GM19467 (cell line): ENCODE results near the gene CD244.
"Not testable (repeated sequence)": the region's sequence is repeated elsewhere in the genome, so short reads cannot be mapped to it uniquely, and the experiment has no call there.

Experiments used
- ATAC-seq: cut with Tn5 transposase; IDR thresholded peaks from one replicate; pipeline ENCODE4 v1.9.1; 2021; ENCODE audit warnings: mild to moderate bottlenecking, moderate library complexity; ENCODE audit not compliant: unreplicated experiment

The CD244 gene, protein sequence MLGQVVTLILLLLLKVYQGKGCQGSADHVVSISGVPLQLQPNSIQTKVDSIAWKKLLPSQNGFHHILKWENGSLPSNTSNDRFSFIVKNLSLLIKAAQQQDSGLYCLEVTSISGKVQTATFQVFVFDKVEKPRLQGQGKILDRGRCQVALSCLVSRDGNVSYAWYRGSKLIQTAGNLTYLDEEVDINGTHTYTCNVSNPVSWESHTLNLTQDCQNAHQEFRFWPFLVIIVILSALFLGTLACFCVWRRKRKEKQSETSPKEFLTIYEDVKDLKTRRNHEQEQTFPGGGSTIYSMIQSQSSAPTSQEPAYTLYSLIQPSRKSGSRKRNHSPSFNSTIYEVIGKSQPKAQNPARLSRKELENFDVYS

GRCh38 chr1:160862203-160863060 is at the start of gene CD244:
TSS of gene CD244 (minus strand) at chr1:160862887. CDS start at chr1:160862677, 210 bp downstream.
- ATAC-seq = peak; percentile 70

GRCh38 chr1:160911925-160912324 is 49.2 kb upstream of the CD244 start:
- ATAC-seq = no peak

DNA sequence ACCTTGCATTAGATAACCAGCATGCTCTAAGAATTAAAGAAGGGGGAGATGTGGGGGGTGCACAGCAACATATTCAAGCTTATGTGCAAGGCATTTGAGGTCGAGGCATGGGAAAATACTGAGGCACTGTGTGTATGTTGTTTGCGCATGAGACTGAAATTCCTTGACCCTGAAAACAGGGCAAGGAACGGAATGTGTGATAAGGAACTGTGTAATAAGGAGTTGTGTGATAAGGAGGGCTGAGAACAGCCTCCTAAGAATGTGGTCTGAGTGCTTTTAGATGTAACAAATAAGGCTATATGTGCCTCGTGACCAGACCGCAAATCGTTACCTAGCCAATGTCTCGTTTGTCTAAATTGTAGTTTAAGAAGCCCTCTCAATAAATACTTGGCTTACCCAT is 48.8 kb upstream of the CD244 start:
- ATAC-seq = no peak

DNA sequence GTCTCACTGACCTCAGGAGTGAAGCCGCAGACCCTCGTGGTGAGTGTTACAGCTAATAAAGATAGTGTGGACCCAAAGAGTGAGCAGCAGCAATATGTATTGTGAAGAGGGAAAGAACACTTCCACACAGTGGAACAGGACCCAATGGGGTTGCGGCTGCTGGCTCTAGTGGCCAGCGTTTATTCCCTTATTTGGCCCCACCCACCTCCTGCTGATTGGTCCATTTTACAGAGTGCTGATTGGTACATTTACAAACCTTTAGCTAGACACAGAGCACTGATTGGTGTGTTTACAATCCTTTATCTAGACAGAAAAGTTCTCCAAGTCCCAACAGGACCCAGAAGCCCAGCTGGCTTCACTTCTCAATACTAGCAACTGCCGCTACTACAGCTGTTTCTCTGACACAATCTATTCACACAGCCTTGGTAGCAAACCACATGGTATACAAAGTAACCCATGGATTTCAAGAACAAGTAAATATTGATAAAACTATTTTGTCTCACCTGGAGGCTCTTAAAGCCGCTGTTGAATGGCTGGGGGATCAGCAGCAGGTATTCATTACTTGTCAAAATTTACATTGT is 47.6 kb upstream of the CD244 start:
- ATAC-seq = no peak

- no peak for ATAC-seq
Observed at GRCh38 chr1:160907976-160908375, 45.3 kb upstream of the CD244 start.

GRCh38 chr1:160905617-160905989 is 42.9 kb upstream of the CD244 start:
- no peak for ATAC-seq

GRCh38 chr1:160904783-160905616 is 42.3 kb upstream of the CD244 start:
- ATAC-seq = no peak

GRCh38 chr1:160902251-160902650 is 39.6 kb upstream of the CD244 start:
- not testable (repeated sequence) for ATAC-seq

DNA sequence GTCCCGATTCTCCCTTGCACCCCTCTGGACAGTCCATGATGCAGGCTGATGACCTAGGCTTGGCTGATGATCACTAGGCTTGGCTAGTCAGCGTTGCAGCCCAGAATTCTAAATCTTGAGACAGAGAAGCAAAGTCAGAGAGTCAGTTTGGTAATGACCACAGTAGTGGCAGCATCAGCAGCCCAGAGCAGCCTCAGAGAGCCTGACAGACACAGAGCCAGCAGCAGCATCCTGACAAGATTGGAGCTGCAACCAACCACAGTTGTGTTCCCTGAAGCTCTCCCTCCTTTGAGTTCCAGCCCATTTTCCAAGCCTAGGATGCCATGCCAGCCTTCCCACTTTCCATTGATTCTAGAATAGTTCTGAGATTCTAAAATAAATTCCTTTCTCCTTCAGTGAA is 39.1 kb upstream of the CD244 start:
- ATAC-seq = no peak

DNA sequence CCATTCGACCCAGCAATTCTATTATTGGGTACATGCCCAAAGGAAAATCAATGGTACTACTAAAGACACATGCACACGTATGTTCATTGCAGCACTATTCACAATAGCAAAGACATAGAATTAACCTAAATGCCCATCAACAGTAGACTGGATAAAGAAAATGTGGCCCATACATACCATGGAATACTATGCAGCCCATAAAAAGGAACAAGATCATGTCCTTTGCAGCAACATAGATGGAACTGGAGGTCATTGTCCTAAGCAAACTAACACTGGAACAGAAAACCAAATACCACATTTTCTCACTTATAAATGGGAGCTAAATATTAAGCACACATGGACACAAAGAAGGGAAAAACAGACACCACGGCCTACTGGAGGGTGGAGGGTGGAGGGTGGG is 38.0 kb upstream of the CD244 start:
- ATAC-seq = not testable (repeated sequence)

GRCh38 chr1:160894368-160895135 is 31.9 kb upstream of the CD244 start:
- ATAC-seq = not testable (repeated sequence)

GRCh38 chr1:160891474-160891873 is 28.8 kb upstream of the CD244 start:
- no peak for ATAC-seq

DNA sequence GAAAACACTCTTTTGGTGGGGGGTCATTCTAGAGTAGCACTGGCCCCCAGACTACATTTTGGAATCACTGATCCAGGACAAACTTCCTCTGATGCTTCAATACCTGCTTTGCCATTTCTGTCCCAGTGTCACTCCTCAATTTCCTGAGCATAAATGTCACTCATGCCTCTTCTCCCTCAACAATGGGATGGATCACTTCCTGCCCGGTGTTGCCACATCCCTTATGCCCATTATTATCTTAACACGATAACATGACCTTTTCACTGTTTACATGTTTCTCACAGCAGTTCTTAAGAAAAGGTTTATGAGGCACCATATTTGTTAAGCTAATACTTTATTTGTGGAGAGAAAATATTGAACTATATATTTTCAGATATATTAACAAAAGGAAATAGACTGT is 26.2 kb upstream of the CD244 start:
- ATAC-seq = no peak

DNA sequence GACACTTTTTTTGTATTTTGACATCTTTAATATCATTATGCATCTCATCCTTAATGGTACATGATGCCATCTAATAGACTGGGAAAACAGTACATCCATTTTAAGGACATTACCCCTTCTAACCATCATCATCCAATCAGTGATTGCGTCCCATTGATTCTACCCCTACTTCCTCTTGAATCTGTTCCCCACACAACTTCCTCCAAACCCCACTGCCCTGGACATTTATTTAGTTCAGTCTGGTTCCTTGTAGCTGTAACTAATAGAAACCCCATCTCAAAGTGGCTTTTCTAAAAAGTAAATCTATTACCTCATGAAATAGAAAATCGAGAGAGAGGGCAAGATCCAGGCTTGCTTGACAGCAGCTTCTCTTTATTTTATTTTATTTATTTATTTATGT is 24.4 kb upstream of the CD244 start:
- no peak for ATAC-seq

DNA sequence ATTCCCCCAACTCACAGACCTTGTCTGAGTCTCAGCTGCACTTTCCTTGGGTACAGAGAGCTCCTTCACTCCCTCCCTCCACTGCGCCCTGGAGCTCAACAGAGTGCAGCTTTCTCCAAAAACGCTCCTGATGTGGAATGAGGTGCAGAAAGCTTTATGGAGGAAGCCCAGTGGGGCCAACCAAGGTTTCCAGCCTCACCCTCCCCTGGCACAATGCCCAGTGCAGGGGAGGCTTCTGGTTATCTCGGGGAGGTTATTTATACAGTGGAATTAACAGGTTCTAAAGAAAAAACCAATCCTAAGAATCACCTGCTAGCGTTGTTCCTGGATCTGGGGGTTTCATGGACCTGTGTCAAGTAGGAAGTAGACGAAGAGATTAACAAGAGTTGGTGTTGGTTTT is 22.4 kb upstream of the CD244 start, which contains the start of gene ITLN1:
ITLN1 (minus strand) TSS at position 139 of the 400 bp plus-strand sequence. CDS start 303 bp downstream, outside the sequence.
- no peak for ATAC-seq

- no peak for ATAC-seq
Observed at GRCh38 chr1:160884579-160884978, 21.9 kb upstream of the CD244 start.

DNA sequence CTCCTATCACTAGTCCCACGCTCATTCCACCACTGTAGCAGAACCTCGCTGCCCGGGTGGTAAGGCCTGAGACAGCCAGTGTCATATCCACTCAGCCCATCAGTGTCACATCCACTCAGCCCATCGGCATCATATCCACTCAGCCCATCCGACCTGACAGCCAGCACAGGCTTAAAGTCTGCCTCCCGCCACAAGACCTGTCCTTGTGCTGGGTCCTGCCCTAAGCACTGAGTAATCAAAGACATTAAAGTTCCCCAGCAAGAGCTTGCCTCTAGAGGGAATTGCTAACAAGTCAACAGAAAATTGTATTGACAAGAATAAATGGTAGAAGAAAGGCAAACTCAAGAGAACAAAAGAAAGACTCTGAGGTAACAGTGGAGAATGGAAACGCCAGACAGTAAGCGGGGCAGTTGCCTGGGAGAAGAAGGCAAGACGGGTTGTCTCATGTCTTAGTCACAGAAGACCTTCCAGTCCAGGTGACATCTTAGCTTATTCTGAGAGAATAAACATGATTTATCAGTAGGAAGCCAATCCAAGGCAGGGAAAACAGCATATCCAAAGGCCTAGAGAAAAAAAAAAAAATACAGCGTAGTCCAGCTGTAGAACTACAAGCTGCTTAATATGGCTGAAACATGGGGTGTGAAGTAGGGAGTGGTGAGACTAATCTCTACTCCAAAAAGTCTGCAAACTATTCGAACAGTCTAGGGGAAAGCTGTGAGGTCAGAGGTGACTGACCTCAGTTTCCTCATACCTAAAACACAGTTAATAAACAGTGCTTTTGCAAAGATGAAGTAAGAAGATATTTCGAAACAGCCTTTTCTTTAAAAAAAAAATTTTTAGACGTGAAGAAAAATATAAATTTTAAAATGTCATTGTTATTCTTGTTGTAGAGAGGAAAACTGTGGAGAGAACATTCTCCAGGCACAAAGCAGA is 21.2 kb upstream of the CD244 start:
- ATAC-seq = no peak

- ATAC-seq = no peak
Observed at GRCh38 chr1:160882582-160882981, 19.9 kb upstream of the CD244 start.

- ATAC-seq = not testable (repeated sequence)
Observed at GRCh38 chr1:160881264-160881663, 18.6 kb upstream of the CD244 start.
